HepG2 (cell line): ENCODE measurements around the gene NFATC4. TPM values are rescaled to one million over a fixed set of nuclear protein-coding genes. Genes with fewer than 3 reads are reported as not detected.

Source experiments
- ARHGAP35 ChIP-seq: sonication (generic); formaldehyde crosslinking; IDR thresholded peaks from 2 replicates; pipeline ENCODE4 v1.9.0; 2022; ENCODE audit warnings: mild to moderate bottlenecking, inconsistent platforms, moderate library complexity, missing genetic modification reagents, borderline replicate concordance
- FIP1L1 ChIP-seq: fragments of 200-400 bp; formaldehyde crosslinking; IDR thresholded peaks from 2 replicates; pipeline ENCODE4 v1.6.1; 2018; ENCODE audit warnings: low read depth, mild to moderate bottlenecking, low read length, moderate library complexity, borderline replicate concordance; ENCODE audit not compliant: insufficient read depth
- FOSL2 ChIP-seq: sonication (generic); formaldehyde crosslinking; IDR thresholded peaks from 2 replicates; pipeline ENCODE4 v1.4.0; 2020; ENCODE audit warnings: missing genetic modification reagents
- FOXO1 ChIP-seq: sonication (generic); formaldehyde crosslinking; IDR thresholded peaks from 2 replicates; pipeline ENCODE4 v1.4.0; 2020; ENCODE audit warnings: missing genetic modification reagents
- HNF4G ChIP-seq, 2 experiments: sonication (generic) in 1 of 2; formaldehyde crosslinking in 1 of 2; IDR thresholded peaks; 2 replicates each; pipeline versions ENCODE4 v1.4.0 to v1.6.1; 2011 to 2020; ENCODE audit warnings: borderline replicate concordance in 2 of 2, low read depth in 2 of 2, mild to moderate bottlenecking in 2 of 2, low read length in 1 of 2, missing genetic modification reagents in 1 of 2, moderate library complexity in 1 of 2
- HNRNPL ChIP-seq: fragments of 200-400 bp; formaldehyde crosslinking; IDR thresholded peaks from 2 replicates; pipeline ENCODE4 v1.6.1; 2017; ENCODE audit warnings: mild to moderate bottlenecking, low read depth, low read length
- KLF11 ChIP-seq: IDR thresholded peaks from 2 replicates; pipeline ENCODE4 v1.6.1; 2016; ENCODE audit warnings: missing compliant biosample characterization
- MTERF4 ChIP-seq: sonication (generic); formaldehyde crosslinking; IDR thresholded peaks from 2 replicates; pipeline ENCODE4 v1.8.0; 2023; ENCODE audit warnings: mild to moderate bottlenecking, missing genetic modification reagents
- NFRKB ChIP-seq: fragments of 450-650 bp; IDR thresholded peaks from 2 replicates; pipeline ENCODE4 v1.6.1; 2017
- PAXIP1 ChIP-seq: sonication (generic); formaldehyde crosslinking; conservative IDR thresholded peaks from 2 replicates; pipeline ENCODE4 v1.4.0; 2020; ENCODE audit warnings: mild to moderate bottlenecking, missing genetic modification reagents, moderate library complexity
- PHF8 ChIP-seq: sonication (generic); formaldehyde crosslinking; IDR thresholded peaks from 2 replicates; pipeline ENCODE4 v1.5.0; 2020; ENCODE audit warnings: missing genetic modification reagents
- TP53 ChIP-seq: sonication (generic); formaldehyde crosslinking; conservative IDR thresholded peaks from 2 replicates; pipeline ENCODE4 v1.4.0; 2020; ENCODE audit warnings: missing genetic modification reagents
- U2AF2 ChIP-seq: fragments of 200-400 bp; formaldehyde crosslinking; IDR thresholded peaks from 2 replicates; pipeline ENCODE4 v1.6.1; 2017; ENCODE audit warnings: low read depth, mild to moderate bottlenecking, low read length
- ZMYM2 ChIP-seq: sonication (generic); formaldehyde crosslinking; IDR thresholded peaks from 2 replicates; pipeline ENCODE4 v1.8.0; 2022; ENCODE audit warnings: mild to moderate bottlenecking, missing genetic modification reagents
- ZNF12 ChIP-seq: sonication (generic); formaldehyde crosslinking; IDR thresholded peaks from 2 replicates; pipeline ENCODE4 v1.5.0; 2020; ENCODE audit warnings: missing genetic modification reagents
- ZNF281 ChIP-seq: sonication (generic); formaldehyde crosslinking; IDR thresholded peaks from 2 replicates; pipeline ENCODE4 v1.4.0; 2020; ENCODE audit warnings: missing genetic modification reagents, borderline replicate concordance
- ZNF333 ChIP-seq: sonication (generic); formaldehyde crosslinking; IDR thresholded peaks from 2 replicates; pipeline ENCODE4 v1.4.0; 2020; ENCODE audit warnings: mild to moderate bottlenecking, missing genetic modification reagents, borderline replicate concordance
- ZNF44 ChIP-seq: sonication (generic); formaldehyde crosslinking; IDR thresholded peaks from 2 replicates; pipeline ENCODE4 v1.5.1; 2020; ENCODE audit warnings: mild to moderate bottlenecking, missing genetic modification reagents
- ZNF556 ChIP-seq: sonication (generic); formaldehyde crosslinking; IDR thresholded peaks from 2 replicates; pipeline ENCODE4 v1.4.0; 2020; ENCODE audit warnings: mild to moderate bottlenecking, missing genetic modification reagents, borderline replicate concordance
- ZNF629 ChIP-seq: sonication (generic); formaldehyde crosslinking; conservative IDR thresholded peaks from 2 replicates; pipeline ENCODE4 v1.5.0; 2020; ENCODE audit warnings: missing genetic modification reagents
- ZNF879 ChIP-seq: sonication (generic); formaldehyde crosslinking; IDR thresholded peaks from 2 replicates; pipeline ENCODE4 v1.8.1; 2023; ENCODE audit warnings: missing genetic modification reagents
- ZSCAN12 ChIP-seq: sonication (generic); formaldehyde crosslinking; IDR thresholded peaks from 2 replicates; pipeline ENCODE4 v1.9.0; 2021; ENCODE audit warnings: mild to moderate bottlenecking, missing genetic modification reagents
- polyA plus RNA-seq, 8 experiments: library from polyadenylated mRNA; depleted of rRNA in 3 of 8; stranded (reverse) in 7 of 8; unstranded in 1 of 8; fragments of >200 nt; fragmentation: Illumina TruSeq in 4 of 8; extraction: Trizol in 4 of 8; gene quantifications; 2 replicates each; pipeline versions ENCODE4 v1.2.1 to v1.2.3, GENCODE V29; 2011 to 2016; ENCODE audit warnings: low read depth in 4 of 8, missing spikeins in 1 of 8, mixed read lengths in 1 of 8; ENCODE audit not compliant: insufficient read depth in 1 of 8
- total RNA-seq, 5 experiments: library from RNA; depleted of rRNA; stranded (reverse); fragments of >200 nt; fragmentation: Illumina TruSeq; extraction: Trizol; gene quantifications; 2 replicates each; pipeline ENCODE4 v1.2.3, GENCODE V29; 2016; ENCODE audit warnings: low read depth in 1 of 5

The NFATC4 gene
- total and polyA plus RNA-seq, 2 of the 13 experiments (the other 11 are each of a cell fraction or from before 2014, with no cell fraction given) = 0.04 to 0.15 TPM

GRCh38 chr14:24422694-24423601 is 55.0 kb downstream of the NFATC4 start (continued):
- peak; percentile 50; the same call in 1 of the 2 replicates for TF ChIP-seq PAXIP1 (CRISPR knock-in tag)
- 0 out of 2 replicates have a peak, but pooled peaks have one; percentile 46 for TF ChIP-seq ZNF44 (CRISPR knock-in tag)
- TF ChIP-seq ZNF333 (CRISPR knock-in tag) = peak; percentile 69; the same call in 1 of the 2 replicates
- TF ChIP-seq HNRNPL = no peak
- no peak for TF ChIP-seq KLF11 (CRISPR knock-in tag)
- TF ChIP-seq ZNF12 = no peak
- no peak for TF ChIP-seq ZMYM2 (CRISPR knock-in tag)
- no peak for TF ChIP-seq ZNF629 (CRISPR knock-in tag)
- no peak for TF ChIP-seq FIP1L1
- TF ChIP-seq ZNF281 (CRISPR knock-in tag) = no peak
- no peak for TF ChIP-seq PHF8
- peak; percentile 47; the same call in 1 of the 2 replicates for TF ChIP-seq FOXO1
- TF ChIP-seq MTERF4 (CRISPR knock-in tag) = no peak
- no peak for TF ChIP-seq FOSL2
- no peak for TF ChIP-seq U2AF2
- no peak for TF ChIP-seq ZSCAN12 (CRISPR knock-in tag)
- TF ChIP-seq NFRKB = no peak
- TF ChIP-seq ARHGAP35 (CRISPR knock-in tag) = peak; percentile 35; the same call in 1 of the 2 replicates
- TF ChIP-seq TP53 (CRISPR knock-in tag) = no peak
- peak; percentile 50; the same call in 1 of the 2 replicates for TF ChIP-seq HNF4G (IDR thresholded peaks at IDR 0.05; ENCODE audit: borderline replicate concordance, low read depth, low read length)
- 0 out of 2 replicates have a peak, but pooled peaks have one; percentile 52 for TF ChIP-seq HNF4G (CRISPR knock-in tag; IDR thresholded peaks at IDR 0.05; ENCODE audit: borderline replicate concordance, low read depth)
- TF ChIP-seq ZNF556 = no peak; the same call in 1 of the 2 replicates
- no peak for TF ChIP-seq ZNF879 (CRISPR knock-in tag)
